Smooth muscle cell (in vitro differentiated cells): ENCODE measurements around the gene CWC27. TPM values are rescaled to one million over a fixed set of nuclear protein-coding genes. Genes with fewer than 3 reads are reported as not detected.
A peak's percentile ranks its signal among the peaks of the same experiment; 100 is the strongest.

ENCODE experiments used
- DNase-seq: peaks from one replicate; lab custom pipeline; 2025; ENCODE audit not compliant: unreplicated experiment; lab: John Stamatoyannopoulos, UW
- H2AFZ ChIP-seq: fragments of 200-600 bp; sonication (generic); 2 replicates; pipeline ENCODE4 v1.6.0; 2016; ENCODE audit warnings: antibody characterized with exemption, low read depth, mild to moderate bottlenecking
- H3F3A ChIP-seq: fragments of 200-600 bp; sonication (generic); 2 replicates; pipeline ENCODE4 v1.6.0; 2017; ENCODE audit warnings: antibody characterized with exemption, low read depth
- H3K27ac ChIP-seq: fragments of 200-600 bp; sonication (generic); 2 replicates; pipeline ENCODE4 v1.5.1; 2016; ENCODE audit warnings: low read depth, mild to moderate bottlenecking
- H3K27me3 ChIP-seq: fragments of 200-600 bp; sonication (generic); 2 replicates; pipeline ENCODE4 v1.6.1; 2016; ENCODE audit warnings: low read depth, mild to moderate bottlenecking
- H3K36me3 ChIP-seq: fragments of 200-600 bp; sonication (generic); 2 replicates; pipeline ENCODE4 v1.5.1; 2016; ENCODE audit warnings: low read depth
- H3K4me1 ChIP-seq: fragments of 200-600 bp; sonication (generic); 2 replicates; pipeline ENCODE4 v1.5.1; 2016; ENCODE audit warnings: low read depth
- H3K4me2 ChIP-seq: fragments of 200-600 bp; sonication (generic); 2 replicates; pipeline ENCODE4 v1.6.0; 2016; ENCODE audit warnings: mild to moderate bottlenecking
- H3K4me3 ChIP-seq: fragments of 200-600 bp; sonication (generic); 2 replicates; pipeline ENCODE4 v1.5.1; 2016; ENCODE audit warnings: mild to moderate bottlenecking
- H3K79me2 ChIP-seq: fragments of 200-600 bp; sonication (generic); 2 replicates; pipeline ENCODE4 v1.6.0; 2016; ENCODE audit warnings: low read depth, mild to moderate bottlenecking
- H3K9ac ChIP-seq: fragments of 200-600 bp; sonication (generic); 2 replicates; pipeline ENCODE4 v1.6.0; 2016; ENCODE audit warnings: low read depth
- H3K9me3 ChIP-seq: fragments of 200-600 bp; sonication (generic); replicated peaks from 2 replicates; pipeline ENCODE4 v1.5.1; 2016; ENCODE audit warnings: low read depth
- H4K20me1 ChIP-seq: fragments of 200-600 bp; sonication (generic); 2 replicates; pipeline ENCODE4 v1.6.0; 2016; ENCODE audit warnings: low read depth
- WGBS: methylation state at CpG from one replicate; pipeline ENCODE4 v1.1.7; 2016; ENCODE audit warnings: low lambda C conversion rate; 5-methylcytosine and 5-hydroxymethylcytosine counted together
- polyA plus RNA-seq: library from polyadenylated mRNA; unstranded; fragments of >200 nt; fragmentation: Nextera tagmentation; extraction: Ambion mirVana; gene quantifications from 2 replicates; pipeline ENCODE4 v1.2.1, GENCODE V29; 2016
- total RNA-seq: library from RNA; depleted of rRNA; stranded (reverse); fragments of >200 nt; gene quantifications from 2 replicates; pipeline ENCODE4 v1.2.3, GENCODE V29; 2014
- TF ChIP-seq, protein P1 (sequence below): fragments of 200-600 bp; sonication (generic); IDR thresholded peaks from 2 replicates; pipeline ENCODE4 v1.5.1; 2017; ENCODE audit warnings: borderline replicate concordance, mild to moderate bottlenecking, antibody characterized with exemption; ENCODE audit not compliant: insufficient read depth, poor library complexity, severe bottlenecking

CWC27 gene
- total and polyA plus RNA-seq, 2 experiments from 2014 or later = 34.6 to 40.8 TPM

GRCh38 chr5:65035211-65036206 lies 266.8 kb downstream of the CWC27 start:
- H2AFZ ChIP-seq = peak overlapping the region; percentile 62
- peak overlapping the region; percentile 47 for H3K4me3 ChIP-seq
- DNase-seq = peak; percentile 81
- H3K27me3 ChIP-seq = no peaks in the 10 kb centered on the region
- H3F3A ChIP-seq = peaks cover 12% of the 10 kb centered on the region
- no peaks in the 10 kb centered on the region for H3K36me3 ChIP-seq
- no peaks in the 10 kb centered on the region for H3K79me2 ChIP-seq
- TF ChIP-seq, protein P1, sequence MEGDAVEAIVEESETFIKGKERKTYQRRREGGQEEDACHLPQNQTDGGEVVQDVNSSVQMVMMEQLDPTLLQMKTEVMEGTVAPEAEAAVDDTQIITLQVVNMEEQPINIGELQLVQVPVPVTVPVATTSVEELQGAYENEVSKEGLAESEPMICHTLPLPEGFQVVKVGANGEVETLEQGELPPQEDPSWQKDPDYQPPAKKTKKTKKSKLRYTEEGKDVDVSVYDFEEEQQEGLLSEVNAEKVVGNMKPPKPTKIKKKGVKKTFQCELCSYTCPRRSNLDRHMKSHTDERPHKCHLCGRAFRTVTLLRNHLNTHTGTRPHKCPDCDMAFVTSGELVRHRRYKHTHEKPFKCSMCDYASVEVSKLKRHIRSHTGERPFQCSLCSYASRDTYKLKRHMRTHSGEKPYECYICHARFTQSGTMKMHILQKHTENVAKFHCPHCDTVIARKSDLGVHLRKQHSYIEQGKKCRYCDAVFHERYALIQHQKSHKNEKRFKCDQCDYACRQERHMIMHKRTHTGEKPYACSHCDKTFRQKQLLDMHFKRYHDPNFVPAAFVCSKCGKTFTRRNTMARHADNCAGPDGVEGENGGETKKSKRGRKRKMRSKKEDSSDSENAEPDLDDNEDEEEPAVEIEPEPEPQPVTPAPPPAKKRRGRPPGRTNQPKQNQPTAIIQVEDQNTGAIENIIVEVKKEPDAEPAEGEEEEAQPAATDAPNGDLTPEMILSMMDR = no peak
- no peaks in the 10 kb centered on the region for H3K9me3 ChIP-seq
- peak overlapping the region; percentile 71 for H3K4me2 ChIP-seq
- H3K9ac ChIP-seq = peak overlapping the region; percentile 90
- H3K4me1 ChIP-seq = peaks cover 14% of the 10 kb centered on the region
- WGBS = 4% methylated on average over 48 of the region's 68 CpGs
- peak overlapping the region; percentile 89 for H3K27ac ChIP-seq
- H4K20me1 ChIP-seq = no peaks in the 10 kb centered on the region

- H3K27ac ChIP-seq = peak overlapping the region; percentile 89
These were observed 269.4 kb downstream of the CWC27 start for GRCh38 chr5:65037831-65038815.

DNA sequence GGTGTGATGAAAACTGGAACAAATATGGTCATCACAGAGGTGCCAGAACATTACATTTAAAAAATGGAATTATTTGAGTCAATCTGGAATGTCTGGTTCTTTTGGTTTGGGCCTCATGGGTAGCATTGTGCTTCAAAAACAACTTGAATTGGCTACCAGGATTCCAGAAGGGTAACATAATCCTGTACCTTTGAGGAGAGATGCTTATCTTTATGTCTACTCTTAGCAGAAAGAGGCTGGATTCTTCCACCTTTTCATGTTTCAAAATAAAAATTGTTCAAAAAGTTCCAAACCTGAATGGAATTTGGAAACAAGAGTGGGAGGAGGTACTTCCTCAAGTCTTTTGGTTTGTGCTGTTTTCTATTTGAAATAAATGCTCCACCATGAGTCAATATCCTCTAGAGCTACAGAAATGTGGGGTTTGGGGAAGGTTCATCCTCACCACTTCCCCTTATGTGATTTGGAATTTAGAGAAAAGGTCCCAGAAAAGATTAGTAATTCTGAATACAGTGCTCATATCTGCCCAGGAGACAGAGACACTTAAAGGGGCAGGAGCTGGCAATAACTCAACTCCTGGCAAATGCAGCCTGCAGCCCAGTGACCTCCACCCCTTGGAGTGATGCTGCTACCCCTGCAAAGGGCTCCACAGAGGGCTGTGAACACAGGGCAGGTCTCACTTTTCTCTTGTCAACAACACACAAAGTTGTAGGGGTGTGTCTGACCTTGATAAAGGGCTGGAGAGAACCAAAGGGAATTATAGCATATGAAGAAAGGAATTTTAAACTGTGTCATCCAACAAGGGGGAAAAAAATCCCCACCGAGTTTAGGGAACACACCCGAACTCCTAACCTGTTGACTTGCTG lies 272.8 kb downstream of the CWC27 start:
- no peaks in the 10 kb centered on the region for H3K27me3 ChIP-seq
- no peaks in the 10 kb centered on the region for H3K79me2 ChIP-seq
- TF ChIP-seq, protein P1 = no peak
- peak overlapping the region; percentile 31 for H3K4me2 ChIP-seq
- H2AFZ ChIP-seq = no peak overlapping the region
- no peak for DNase-seq
- H3K27ac ChIP-seq = peak overlapping the region; percentile 61
- 61% methylated on average over 2 of the region's 2 CpGs for WGBS
- no peaks in the 10 kb centered on the region for H4K20me1 ChIP-seq
- H3K9ac ChIP-seq = no peak overlapping the region
- peaks cover 2% of the 10 kb centered on the region for H3K4me1 ChIP-seq
- H3K4me3 ChIP-seq = no peak overlapping the region
- H3K9me3 ChIP-seq = no peaks in the 10 kb centered on the region
- H3K36me3 ChIP-seq = no peaks in the 10 kb centered on the region
- peaks cover 10% of the 10 kb centered on the region for H3F3A ChIP-seq

More at GRCh38 chr5:65037831-65038815, 269.4 kb downstream of the CWC27 start:
- DNase-seq = no peak
- Histone ChIP-seq H3K9me3 (no peaks in the 10 kb centered on the region), H3K36me3 (no peaks in the 10 kb centered on the region), H3K79me2 (no peaks in the 10 kb centered on the region), H4K20me1 (no peaks in the 10 kb centered on the region), H3K9ac (no peak overlapping the region), H2AFZ (no peak overlapping the region), H3F3A (peaks cover 19% of the 10 kb centered on the region), H3K4me2 (no peak overlapping the region), H3K27me3 (no peaks in the 10 kb centered on the region), H3K4me3 (no peak overlapping the region), H3K4me1 (peaks cover 14% of the 10 kb centered on the region)
- TF ChIP-seq, protein P1 = peak; percentile 16
- 84% methylated on average over 9 of the region's 9 CpGs for WGBS
